A549 (cell line): Measurements from ENCODE around the gene ZEB1. TPM values are rescaled to one million over a fixed set of nuclear protein-coding genes. Genes with fewer than 3 reads are reported as not detected.

Source experiments
- ATAC-seq, 2 experiments: fragments of 200-7000 bp in 1 of 2; fragments of >200 bp in 1 of 2; cut with Nextera tagmentation in 1 of 2; cut with Tn5 transposase in 1 of 2; 3 replicates each; pipeline versions ENCODE4 v1.8.0 to v1.9.1; 2018 to 2020; ENCODE audit warnings: mild to moderate bottlenecking in 1 of 2, moderate library complexity in 1 of 2
- CTCF ChIA-PET: fragments of 300-600 bp; sonication (Branson Sonifier 250); formaldehyde crosslinking; extraction: SDS; loops from one replicate; lab custom pipeline; 2021; ENCODE audit warnings: antibody characterized with exemption, inconsistent platforms; lab: Yijun Ruan, JAX
- POLR2A ChIA-PET: fragments of 350-600 bp; formaldehyde crosslinking; extraction: SDS; loops from one replicate; lab custom pipeline; 2021; ENCODE audit warnings: antibody characterized with exemption, inconsistent platforms; lab: Yijun Ruan, JAX
- DNase-seq, 2 experiments: peaks; one replicate each; pipeline versions ENCODE4 v3.0.0 to v3.0.0-alpha.2; 2011 to 2016; ENCODE audit warnings: low read depth in 1 of 2, low spot score in 1 of 2
- FAIRE-seq: peaks from 2 replicates; lab custom pipeline; 2011; peaks lifted over from hg19 to GRCh38; lab: Jason Lieb, UNC
- H3K27ac ChIP-seq, 2 experiments: fragments of >200 bp; sonication (Bioruptor Twin); formaldehyde crosslinking; 3 replicates each; pipeline ENCODE4 v1.5.1; 2016 to 2017
- H3K4me1 ChIP-seq: fragments of >200 bp; sonication (Bioruptor Twin); formaldehyde crosslinking; 3 replicates; pipeline ENCODE4 v1.6.1; 2016
- H3K4me2 ChIP-seq: fragments of >200 bp; sonication (Bioruptor Twin); formaldehyde crosslinking; 3 replicates; pipeline ENCODE4 v1.6.1; 2016
- H3K4me3 ChIP-seq: fragments of >200 bp; sonication (Bioruptor Twin); formaldehyde crosslinking; 3 replicates; pipeline ENCODE4 v1.5.1; 2016
- H3K9me3 ChIP-seq: fragments of >200 bp; sonication (Bioruptor Twin); formaldehyde crosslinking; 3 replicates; pipeline ENCODE4 v1.6.1; 2016
- BCL3 ChIP-seq: fragments of >200 bp; sonication (Bioruptor Twin); formaldehyde crosslinking; IDR thresholded peaks from 3 replicates; pipeline ENCODE4 v1.6.1; 2016
- BHLHE40 ChIP-seq: IDR thresholded peaks from 2 replicates; pipeline ENCODE4 v1.6.1; 2012; ENCODE audit warnings: low read depth, low read length, inconsistent platforms
- CBX8 ChIP-seq: fragments of 200-600 bp; sonication (generic); IDR thresholded peaks from 2 replicates; pipeline ENCODE4 v1.6.1; 2016
- CEBPB ChIP-seq, 2 experiments: fragments of >200 bp in 1 of 2; sonication (Bioruptor Twin) in 1 of 2; formaldehyde crosslinking in 1 of 2; IDR thresholded peaks; 2 replicates each; pipeline ENCODE4 v1.6.1; 2012 to 2016
- CHD4 ChIP-seq: fragments of 200-600 bp; sonication (generic); IDR thresholded peaks from 2 replicates; pipeline ENCODE4 v1.6.1; 2016; ENCODE audit warnings: antibody characterized with exemption, mild to moderate bottlenecking, borderline replicate concordance
- E2F6 ChIP-seq: IDR thresholded peaks from 2 replicates; pipeline ENCODE4 v1.6.1; 2012; ENCODE audit warnings: low read depth, borderline replicate concordance
- EHMT2 ChIP-seq: fragments of 200-600 bp; sonication (generic); IDR thresholded peaks from 2 replicates; pipeline ENCODE4 v1.6.1; 2016; ENCODE audit warnings: antibody characterized with exemption, low read depth, mild to moderate bottlenecking, moderate library complexity
- FOSL2 ChIP-seq, 2 experiments: fragments of 450-650 bp in 1 of 2; fragments of >200 bp in 1 of 2; sonication (Bioruptor Twin) in 1 of 2; formaldehyde crosslinking; IDR thresholded peaks; 2 replicates each; pipeline versions ENCODE4 v1.5.0 to v1.6.1; 2016 to 2020; ENCODE audit warnings: mild to moderate bottlenecking in 1 of 2, moderate library complexity in 1 of 2
- FOXS1 ChIP-seq: fragments of 250-450 bp; sonication (Bioruptor Pico); IDR thresholded peaks from 2 replicates; pipeline ENCODE4 v1.5.0; 2020; ENCODE audit warnings: mild to moderate bottlenecking, moderate library complexity
- GATA3 ChIP-seq: IDR thresholded peaks from 2 replicates; pipeline ENCODE4 v1.6.1; 2012; ENCODE audit warnings: borderline replicate concordance
- HOXA7 ChIP-seq: fragments of 250-450 bp; sonication (Bioruptor Pico); IDR thresholded peaks from 2 replicates; pipeline ENCODE4 v1.5.0; 2020; ENCODE audit warnings: mild to moderate bottlenecking, moderate library complexity
- JUN ChIP-seq, 2 experiments: fragments of >200 bp; sonication (Bioruptor Twin); formaldehyde crosslinking; IDR thresholded peaks; 2 replicates in 1 of 2; 3 replicates in 1 of 2; pipeline ENCODE4 v1.6.1; 2016 to 2017
- MAX ChIP-seq: IDR thresholded peaks from 2 replicates; pipeline ENCODE4 v1.6.1; 2012
- NR3C1 ChIP-seq: fragments of >200 bp; sonication (Bioruptor Twin); formaldehyde crosslinking; IDR thresholded peaks from 3 replicates; pipeline ENCODE4 v1.6.1; 2017
- PHF8 ChIP-seq: fragments of 200-600 bp; sonication (generic); IDR thresholded peaks from 2 replicates; pipeline ENCODE4 v1.6.1; 2016; ENCODE audit warnings: low read depth, mild to moderate bottlenecking, antibody characterized with exemption, moderate library complexity, borderline replicate concordance
- POLR2AphosphoS2 ChIP-seq: conservative IDR thresholded peaks from 2 replicates; pipeline ENCODE4 v1.6.1; 2012; ENCODE audit warnings: low read length, improper control_type of control experiment, inconsistent platforms
- RAD21 ChIP-seq, 2 experiments: fragments of >200 bp in 1 of 2; sonication (Bioruptor Twin) in 1 of 2; formaldehyde crosslinking in 1 of 2; IDR thresholded peaks in 1 of 2; conservative IDR thresholded peaks in 1 of 2; 2 replicates in 1 of 2; 3 replicates in 1 of 2; pipeline ENCODE4 v1.6.1; 2012 to 2018; ENCODE audit warnings: inconsistent platforms in 1 of 2
- RARB ChIP-seq: fragments of 250-450 bp; sonication (Bioruptor Pico); IDR thresholded peaks from 2 replicates; pipeline ENCODE4 v1.8.0; 2021; ENCODE audit warnings: mild to moderate bottlenecking, moderate library complexity
- RCOR1 ChIP-seq: fragments of 150-350 bp; IDR thresholded peaks from 2 replicates; pipeline ENCODE4 v1.6.1; 2014; ENCODE audit warnings: antibody characterized with exemption, low read length, low read depth
- SMC3 ChIP-seq: fragments of >200 bp; sonication (Bioruptor Twin); formaldehyde crosslinking; IDR thresholded peaks from 3 replicates; pipeline ENCODE4 v1.6.1; 2018; ENCODE audit warnings: inconsistent platforms
- SREBF2 ChIP-seq: fragments of 450-650 bp; IDR thresholded peaks from 2 replicates; pipeline ENCODE4 v1.6.1; 2014; ENCODE audit warnings: mild to moderate bottlenecking, moderate library complexity
- WGBS: methylation state at CpG from one replicate; pipeline ENCODE4 v1.1.6; 2017; ENCODE audit errors: missing lambda C conversion rate; 5-methylcytosine and 5-hydroxymethylcytosine counted together
- polyA plus RNA-seq, 4 experiments: library from polyadenylated mRNA; depleted of rRNA in 3 of 4; stranded (reverse); fragments of >200 nt; fragmentation: RNase III in 1 of 4; extraction: RNeasy Plus Mini Kit Qiagen cat#74134 plus additional on column Dnase treatment in 1 of 4; gene quantifications; 2 replicates in 3 of 4; 3 replicates in 1 of 4; pipeline ENCODE4 v1.2.3, GENCODE V29; 2011 to 2017
- TF ChIP-seq, protein P1 (sequence below): fragments of 150-350 bp; IDR thresholded peaks from 2 replicates; pipeline ENCODE4 v1.6.1; 2014; ENCODE audit warnings: low read depth, mild to moderate bottlenecking, low read length
- TF ChIP-seq, protein P2 (sequence below): fragments of >200 bp; sonication (Bioruptor Twin); formaldehyde crosslinking; IDR thresholded peaks from 2 replicates; pipeline ENCODE4 v1.6.1; 2016

The ZEB1 gene
- polyA plus RNA-seq, 2 of the 4 experiments (the other 2 are of a cell fraction): 8.1 to 23.8 TPM

DNA sequence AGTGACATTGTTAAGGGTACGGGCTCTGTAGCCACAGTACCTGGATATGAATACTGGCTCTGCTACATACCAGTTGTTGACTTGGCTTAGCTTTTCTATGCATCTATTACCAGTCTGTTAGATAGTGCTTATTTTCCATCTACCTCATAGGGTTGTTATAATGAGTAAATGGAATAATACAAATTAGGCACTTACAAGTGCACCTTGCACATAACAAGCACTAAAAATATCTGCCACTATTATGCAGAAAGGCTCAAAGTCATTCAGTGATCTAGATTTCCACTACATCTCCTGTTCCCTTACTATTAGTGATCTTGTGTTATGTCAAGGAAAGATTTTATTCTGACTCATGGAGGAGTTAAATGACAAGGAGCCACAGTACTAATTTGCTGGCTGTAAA lies 27.9 kb upstream of the ZEB1 start:
- WGBS: 67% methylated on average over 1 of the region's 1 CpG
- Histone ChIP-seq H3K4me3 (no peak overlapping the region), H3K4me2 (no peak overlapping the region), H3K9me3 (no peaks in the 10 kb centered on the region), H3K4me1 (no peaks in the 10 kb centered on the region), H3K27ac (no peak overlapping the region)
- TF ChIP-seq SMC3 (no peak), FOSL2 (IDR thresholded peaks at IDR 0.05) (no peak), FOSL2 (CRISPR knock-in tag; IDR thresholded peaks at IDR 0.05) (no peak), HOXA7 (CRISPR knock-in tag) (no peak), CBX8 (no peak), NR3C1 (no peak), BCL3 (no peak), RAD21 (conservative IDR thresholded peaks at IDR 0.05 in 1 of 2, IDR thresholded peaks at IDR 0.05 in 1 of 2) (no peak)
- FAIRE-seq (no peak), ATAC-seq (no peak), DNase-seq (no peak)
- ChIA-PET CTCF (no interaction called here), POLR2A (no interaction called here)

- ChIA-PET POLR2A (no interaction called here), CTCF (no interaction called here)
- TF ChIP-seq SMC3: no peak
- no peak for TF ChIP-seq PHF8
- TF ChIP-seq CEBPB (IDR thresholded peaks at IDR 0.05): no peak
- no peak for TF ChIP-seq EHMT2
- TF ChIP-seq FOXS1: no peak
- TF ChIP-seq JUN (IDR thresholded peaks at IDR 0.05): no peak
- TF ChIP-seq MAX: no peak
- TF ChIP-seq, protein P1, sequence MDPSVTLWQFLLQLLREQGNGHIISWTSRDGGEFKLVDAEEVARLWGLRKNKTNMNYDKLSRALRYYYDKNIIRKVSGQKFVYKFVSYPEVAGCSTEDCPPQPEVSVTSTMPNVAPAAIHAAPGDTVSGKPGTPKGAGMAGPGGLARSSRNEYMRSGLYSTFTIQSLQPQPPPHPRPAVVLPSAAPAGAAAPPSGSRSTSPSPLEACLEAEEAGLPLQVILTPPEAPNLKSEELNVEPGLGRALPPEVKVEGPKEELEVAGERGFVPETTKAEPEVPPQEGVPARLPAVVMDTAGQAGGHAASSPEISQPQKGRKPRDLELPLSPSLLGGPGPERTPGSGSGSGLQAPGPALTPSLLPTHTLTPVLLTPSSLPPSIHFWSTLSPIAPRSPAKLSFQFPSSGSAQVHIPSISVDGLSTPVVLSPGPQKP: no peak
- no peak for TF ChIP-seq FOSL2 (IDR thresholded peaks at IDR 0.05)
- no peak for TF ChIP-seq FOSL2 (CRISPR knock-in tag; IDR thresholded peaks at IDR 0.05)
- no peak for TF ChIP-seq SREBF2
- TF ChIP-seq BHLHE40: no peak
- TF ChIP-seq E2F6: no peak
- TF ChIP-seq NR3C1: no peak
- no peak for TF ChIP-seq RARB
- TF ChIP-seq, protein P2, sequence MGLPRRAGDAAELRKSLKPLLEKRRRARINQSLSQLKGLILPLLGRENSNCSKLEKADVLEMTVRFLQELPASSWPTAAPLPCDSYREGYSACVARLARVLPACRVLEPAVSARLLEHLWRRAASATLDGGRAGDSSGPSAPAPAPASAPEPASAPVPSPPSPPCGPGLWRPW: no peak
- ATAC-seq (no peak), FAIRE-seq (no peak), DNase-seq (no peak)
- Histone ChIP-seq H3K4me3 (no peak overlapping the region), H3K9me3 (no peaks in the 10 kb centered on the region), H3K27ac (no peak overlapping the region), H3K4me2 (no peak overlapping the region), H3K4me1 (no peaks in the 10 kb centered on the region)
- 89% methylated on average over 3 of the region's 3 CpGs for WGBS
These were observed 24.5 kb upstream of the ZEB1 start for GRCh38 chr10:31294558-31294957.

DNA sequence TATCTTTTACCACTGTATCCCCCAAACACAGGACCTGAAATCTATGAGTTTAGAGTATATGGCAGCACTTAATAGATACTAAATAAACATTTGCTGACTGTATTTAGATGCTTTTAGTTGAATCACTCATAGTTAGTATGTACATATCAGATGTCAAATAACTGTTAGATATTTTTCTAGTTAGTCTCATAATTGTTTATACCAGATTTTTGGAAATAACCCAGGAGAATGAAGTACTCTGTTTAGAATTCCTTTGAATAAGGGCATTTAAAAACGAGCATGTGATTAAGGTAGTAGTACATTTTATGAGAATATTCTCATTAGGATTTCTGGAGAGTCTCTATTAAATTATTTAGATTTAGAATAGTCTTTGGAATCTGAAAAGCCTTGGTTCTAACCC lies 22.3 kb upstream of the ZEB1 start:
- Histone ChIP-seq H3K4me3 (no peak overlapping the region), H3K9me3 (no peaks in the 10 kb centered on the region), H3K4me1 (no peaks in the 10 kb centered on the region)
- WGBS: 9% methylated on average over 1 of the region's 1 CpG
- FAIRE-seq (no peak), ATAC-seq (no peak), DNase-seq (no peak)
- ChIA-PET POLR2A (no interaction called here), CTCF (interaction anchor here (0.6 kb wide), 1 partner anchor 12 kb away, joined by 3 read pairs; no protein-coding TSS in a partner anchor)
- no peak for TF ChIP-seq CHD4
- TF ChIP-seq CBX8: no peak
- no peak for TF ChIP-seq POLR2AphosphoS2
- TF ChIP-seq RARB: no peak
- no peak for TF ChIP-seq FOXS1
- no peak for TF ChIP-seq GATA3
- TF ChIP-seq RCOR1: no peak
- TF ChIP-seq JUN (IDR thresholded peaks at IDR 0.05): no peak
- TF ChIP-seq, all 56 proteins: peak for 0
- Histone ChIP-seq H3K4me2 (no peak overlapping the region), H3K27ac (no peak overlapping the region)
